Measurements from ENCODE around the gene RIGI.

- TF ChIP-seq CTCF (IDR thresholded peaks at IDR 0.05) (no peak), POLR2A (IDR thresholded peaks at IDR 0.05) (no peak)
Observed at GRCh38 chr9:32518276-32518675, 7.7 kb downstream of the RIGI start.

All from esophagus squamous epithelium (tissue), 4 donors.